Progenitor cell of endocrine pancreas (in vitro differentiated cells): Measurements from ENCODE around the gene NSMF. TPM values are rescaled to one million over a fixed set of nuclear protein-coding genes. Genes with fewer than 3 reads are reported as not detected.

Experiments
- DNase-seq: peaks from one replicate; pipeline ENCODE4 v3.0.0; 2021; ENCODE audit warnings: low spot score; ENCODE audit not compliant: unreplicated experiment
- H3K27ac Mint-ChIP-seq: 2 replicates; pipeline ENCODE4 v1.8.0; 2021; ENCODE audit warnings: mild to moderate bottlenecking, moderate library complexity, mixed read lengths
- H3K27me3 Mint-ChIP-seq: 2 replicates; pipeline ENCODE4 v1.8.0; 2021; ENCODE audit warnings: mixed read lengths
- H3K36me3 Mint-ChIP-seq: 2 replicates; pipeline ENCODE4 v1.8.0; 2022; ENCODE audit warnings: mixed read lengths; ENCODE audit not compliant: insufficient read depth
- H3K4me1 Mint-ChIP-seq: 2 replicates; pipeline ENCODE4 v1.8.0; 2021; ENCODE audit warnings: low read depth, mixed read lengths
- H3K4me3 Mint-ChIP-seq: 2 replicates; pipeline ENCODE4 v1.8.0; 2021; ENCODE audit warnings: low read depth, mild to moderate bottlenecking, moderate library complexity, mixed read lengths
- H3K9me3 Mint-ChIP-seq: 2 replicates; pipeline ENCODE4 v1.8.0; 2021; ENCODE audit warnings: low read depth, mixed read lengths
- CTCF ChIP-seq: fragments of 200-600 bp; sonication (generic); IDR thresholded peaks from one replicate; pipeline ENCODE4 v1.5.0; 2021; ENCODE audit warnings: antibody characterized with exemption, mild to moderate bottlenecking; ENCODE audit not compliant: unreplicated experiment
- microRNA-seq: library from miRNA; unstranded; fragments of <30 nt; microRNA quantifications from one replicate; pipeline ENCODE4 v1.1.0, GENCODE V29; 2020; ENCODE audit warnings: borderline number of aligned reads; ENCODE audit not compliant: unreplicated experiment
- total RNA-seq: library from RNA; stranded (reverse); gene quantifications from 2 replicates; pipeline ENCODE4 v1.2.1, GENCODE V29; 2021

The NSMF gene
- total RNA-seq, 1 donor from 2014 or later, result 57.4 TPM

GRCh38 chr9:137402746-137403145 is 56.4 kb downstream of the NSMF start:
- H3K36me3 Mint-ChIP-seq, result peaks cover 15% of the 10 kb centered on the region
- H3K27me3 Mint-ChIP-seq, result no peaks in the 10 kb centered on the region
- no peak overlapping the region for H3K4me3 Mint-ChIP-seq
- no peaks in the 10 kb centered on the region for H3K4me1 Mint-ChIP-seq
- no peak for TF ChIP-seq CTCF
- no peak overlapping the region for H3K27ac Mint-ChIP-seq
- H3K9me3 Mint-ChIP-seq, result peaks cover 4% of the 10 kb centered on the region
- no peak for DNase-seq

DNA sequence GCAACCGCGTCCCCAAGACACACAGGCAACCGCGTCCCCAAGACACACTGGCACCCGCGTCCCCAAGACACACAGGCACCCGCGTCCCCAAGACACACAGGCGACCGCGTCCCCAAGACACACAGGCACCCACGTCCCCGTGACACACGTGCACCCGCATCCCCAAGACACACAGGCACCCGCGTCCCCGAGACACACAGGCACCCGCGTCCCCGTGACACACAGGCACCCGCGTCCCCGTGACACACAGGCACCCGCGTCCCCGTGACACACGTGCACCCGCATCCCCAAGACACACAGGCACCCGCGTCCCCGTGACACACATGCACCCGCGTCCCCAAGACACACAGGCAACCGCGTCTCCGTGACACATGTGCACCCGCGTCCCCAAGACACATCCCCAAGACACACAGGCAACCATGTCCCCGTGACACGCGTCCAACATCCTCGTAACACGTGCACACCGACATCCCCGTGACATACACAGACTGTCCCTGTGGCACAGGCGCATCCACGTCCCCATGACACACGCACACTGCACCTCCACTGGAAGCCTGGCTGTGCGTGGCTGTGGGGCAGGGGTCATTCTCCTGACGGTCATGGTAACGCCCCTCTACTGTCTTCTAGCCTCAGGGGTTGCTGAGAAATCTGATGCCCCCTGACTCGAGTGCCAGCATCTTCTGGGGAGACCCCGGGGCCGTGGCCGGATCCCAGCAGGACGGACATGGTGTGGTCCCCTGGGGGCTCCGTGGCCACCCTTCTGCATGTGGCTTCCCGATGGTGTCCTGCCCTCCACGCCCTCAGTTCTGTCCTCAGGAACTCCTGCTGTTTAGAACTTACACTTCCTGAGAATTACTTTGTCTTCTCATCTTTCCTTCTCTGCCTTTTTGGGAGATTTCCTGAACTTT is 60.3 kb downstream of the NSMF start:
- Mint-ChIP-seq H3K9me3 (peaks cover 4% of the 10 kb centered on the region), H3K4me1 (no peaks in the 10 kb centered on the region), H3K27ac (no peak overlapping the region), H3K36me3 (peaks cover 19% of the 10 kb centered on the region), H3K27me3 (no peaks in the 10 kb centered on the region), H3K4me3 (no peak overlapping the region)
- no peak for DNase-seq
- no peak for TF ChIP-seq CTCF

DNA sequence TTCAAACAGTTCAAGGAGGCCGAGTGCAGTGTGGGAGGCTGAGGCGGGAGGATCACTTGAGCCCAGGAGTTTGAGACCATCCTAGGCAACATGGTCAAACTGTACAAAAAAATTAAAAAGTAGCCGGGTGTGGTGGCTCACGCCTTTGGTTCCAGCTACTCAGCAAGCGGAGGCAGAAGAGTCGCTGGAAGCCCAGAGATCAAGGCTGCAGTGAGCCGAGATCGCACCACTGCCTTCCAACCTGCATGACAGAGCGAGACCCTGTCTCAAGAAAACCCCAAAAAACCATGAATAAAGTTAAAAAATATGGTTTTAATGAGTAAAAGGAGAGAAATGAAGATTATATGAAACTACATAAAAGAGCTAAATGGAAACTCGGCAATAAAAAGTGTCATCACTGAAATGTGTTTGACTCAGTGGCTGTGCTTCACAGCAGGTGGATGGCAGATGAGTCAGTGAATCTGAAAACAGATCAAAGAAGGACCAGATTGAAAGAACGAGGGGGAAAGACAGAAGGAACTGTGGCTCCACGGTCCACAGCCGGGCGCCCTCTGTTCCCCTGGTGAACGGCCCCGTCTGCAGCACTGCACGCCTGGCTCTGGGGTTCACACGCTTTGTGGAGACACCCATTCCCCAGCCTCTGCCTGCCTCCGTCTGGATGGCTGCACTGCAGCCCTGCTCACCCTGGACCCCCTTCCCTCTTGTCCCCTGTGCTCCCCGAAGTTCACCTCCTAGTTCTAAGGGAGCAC is 61.3 kb downstream of the NSMF start:
- DNase-seq, result no peak
- H3K4me3 Mint-ChIP-seq, result no peak overlapping the region
- peaks cover 4% of the 10 kb centered on the region for H3K9me3 Mint-ChIP-seq
- peaks cover 19% of the 10 kb centered on the region for H3K36me3 Mint-ChIP-seq
- H3K27ac Mint-ChIP-seq, result no peak overlapping the region
- H3K27me3 Mint-ChIP-seq, result no peaks in the 10 kb centered on the region
- H3K4me1 Mint-ChIP-seq, result no peaks in the 10 kb centered on the region
- no peak for TF ChIP-seq CTCF

Small RNA genes within 50 kb of the gene (microRNA-seq; reads per million reads assigned to microRNA genes)
- 4.8 reads per million for gene MIR7114

Other genes with a start within 250 kb of the NSMF start
- gene RNF208, start 237.1 kb downstream of the NSMF start, total RNA-seq, result 24.0 and 25.7 TPM in 2 replicates
- 1.2 and 2.7 TPM in 2 replicates for gene CYSRT1, start 234.2 kb downstream of the NSMF start, total RNA-seq
- 0.27 and 0.53 TPM in 2 replicates for gene RNF224, start 231.8 kb downstream of the NSMF start, total RNA-seq
- 0.26 and 0.27 TPM in 2 replicates for gene SLC34A3, start 228.4 kb downstream of the NSMF start, total RNA-seq
- gene TUBB4B, start 218.0 kb downstream of the NSMF start, total RNA-seq, result 233 and 245 TPM in 2 replicates
- gene STPG3, start 208.0 kb downstream of the NSMF start, total RNA-seq, result not detected in 2 replicates
- 62.3 and 63.3 TPM in 2 replicates for gene NELFB, start 204.0 kb downstream of the NSMF start, total RNA-seq
- 8.0 and 8.5 TPM in 2 replicates for gene TOR4A, start 181.6 kb downstream of the NSMF start, total RNA-seq
- 24.0 and 27.1 TPM in 2 replicates for gene NRARP, start 157.1 kb downstream of the NSMF start, total RNA-seq
- gene EXD3, start 36.2 kb downstream of the NSMF start, total RNA-seq, result 31.7 and 33.8 TPM in 2 replicates
- gene NOXA1, start 35.9 kb downstream of the NSMF start, total RNA-seq, result 15.3 and 16.3 TPM in 2 replicates
- 2.7 and 3.2 TPM in 2 replicates for gene ENTPD8, start 18.0 kb downstream of the NSMF start, total RNA-seq
- 7.9 and 8.8 TPM in 2 replicates for gene PNPLA7, start 91.1 kb upstream of the NSMF start, total RNA-seq
- gene MRPL41, start 92.5 kb upstream of the NSMF start, total RNA-seq, result 27.9 and 30.2 TPM in 2 replicates
- gene DPH7, start 119.6 kb upstream of the NSMF start, total RNA-seq, result 58.8 and 64.0 TPM in 2 replicates
- 35.7 and 38.8 TPM in 2 replicates for gene ZMYND19, start 131.2 kb upstream of the NSMF start, total RNA-seq
- 64.0 and 74.9 TPM in 2 replicates for gene ARRDC1, start 146.4 kb upstream of the NSMF start, total RNA-seq
- gene EHMT1, start 159.7 kb upstream of the NSMF start, total RNA-seq, result 159 and 167 TPM in 2 replicates